B cell (primary cell): ENCODE data around the gene RXFP2.

ENCODE experiments used
- EZH2 ChIP-seq: IDR thresholded peaks from 2 replicates; pipeline ENCODE4 v1.6.1; 2012; ENCODE audit warnings: borderline replicate concordance, low read depth, mild to moderate bottlenecking, moderate library complexity, low read length; ENCODE audit not compliant: insufficient read depth, poor library complexity, severe bottlenecking
- TF ChIP-seq, protein P1 (sequence below): fragments of 200-600 bp; IDR thresholded peaks from one replicate; pipeline ENCODE4 v1.8.0; 2022; ENCODE audit warnings: antibody characterized with exemption, mild to moderate bottlenecking

DNA sequence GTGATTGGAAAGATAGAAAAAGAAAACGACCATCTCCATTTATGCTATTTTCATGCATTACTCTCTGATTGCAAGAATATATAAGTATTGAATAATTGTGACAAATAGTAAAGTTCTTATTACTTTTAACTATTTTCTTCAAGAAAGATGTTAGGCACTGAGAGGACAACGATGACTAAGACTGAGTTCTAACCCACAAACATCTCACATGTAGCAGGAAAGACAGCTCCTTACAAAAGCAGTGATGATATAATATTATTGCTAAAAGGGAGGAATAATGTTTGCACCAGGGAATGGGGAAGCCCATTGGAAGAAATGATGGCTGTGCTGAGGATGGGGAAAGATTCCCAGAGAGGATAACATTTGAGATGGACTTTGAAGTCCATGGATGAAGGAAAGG is 22.6 kb downstream of the RXFP2 start:
- TF ChIP-seq, protein P1, sequence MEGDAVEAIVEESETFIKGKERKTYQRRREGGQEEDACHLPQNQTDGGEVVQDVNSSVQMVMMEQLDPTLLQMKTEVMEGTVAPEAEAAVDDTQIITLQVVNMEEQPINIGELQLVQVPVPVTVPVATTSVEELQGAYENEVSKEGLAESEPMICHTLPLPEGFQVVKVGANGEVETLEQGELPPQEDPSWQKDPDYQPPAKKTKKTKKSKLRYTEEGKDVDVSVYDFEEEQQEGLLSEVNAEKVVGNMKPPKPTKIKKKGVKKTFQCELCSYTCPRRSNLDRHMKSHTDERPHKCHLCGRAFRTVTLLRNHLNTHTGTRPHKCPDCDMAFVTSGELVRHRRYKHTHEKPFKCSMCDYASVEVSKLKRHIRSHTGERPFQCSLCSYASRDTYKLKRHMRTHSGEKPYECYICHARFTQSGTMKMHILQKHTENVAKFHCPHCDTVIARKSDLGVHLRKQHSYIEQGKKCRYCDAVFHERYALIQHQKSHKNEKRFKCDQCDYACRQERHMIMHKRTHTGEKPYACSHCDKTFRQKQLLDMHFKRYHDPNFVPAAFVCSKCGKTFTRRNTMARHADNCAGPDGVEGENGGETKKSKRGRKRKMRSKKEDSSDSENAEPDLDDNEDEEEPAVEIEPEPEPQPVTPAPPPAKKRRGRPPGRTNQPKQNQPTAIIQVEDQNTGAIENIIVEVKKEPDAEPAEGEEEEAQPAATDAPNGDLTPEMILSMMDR = no peak
- TF ChIP-seq EZH2 = no peak
